Prostate gland (tissue), 2 donors: ENCODE measurements around the gene RBM20.

Source experiments
- POLR2A ChIP-seq: fragments of 450-650 bp; IDR thresholded peaks from one replicate; pipeline ENCODE4 v1.6.1; 2016; ENCODE audit warnings: antibody characterized with exemption, mild to moderate bottlenecking
- POLR2AphosphoS5 ChIP-seq: sonication (generic); formaldehyde crosslinking; IDR thresholded peaks from one replicate; pipeline ENCODE4 v1.6.1; 2017; ENCODE audit warnings: antibody characterized with exemption
- TF ChIP-seq, protein P1 (sequence below), 4 experiments: fragments of 200-600 bp in 2 of 4; fragments of 450-650 bp in 2 of 4; sonication (generic) in 2 of 4; IDR thresholded peaks; 1 replicate in 3 of 4; 2 replicates in 1 of 4; pipeline ENCODE4 v1.5.1; 2016 to 2019; ENCODE audit warnings: antibody characterized with exemption in 4 of 4, mild to moderate bottlenecking in 2 of 4, moderate library complexity in 2 of 4

DNA sequence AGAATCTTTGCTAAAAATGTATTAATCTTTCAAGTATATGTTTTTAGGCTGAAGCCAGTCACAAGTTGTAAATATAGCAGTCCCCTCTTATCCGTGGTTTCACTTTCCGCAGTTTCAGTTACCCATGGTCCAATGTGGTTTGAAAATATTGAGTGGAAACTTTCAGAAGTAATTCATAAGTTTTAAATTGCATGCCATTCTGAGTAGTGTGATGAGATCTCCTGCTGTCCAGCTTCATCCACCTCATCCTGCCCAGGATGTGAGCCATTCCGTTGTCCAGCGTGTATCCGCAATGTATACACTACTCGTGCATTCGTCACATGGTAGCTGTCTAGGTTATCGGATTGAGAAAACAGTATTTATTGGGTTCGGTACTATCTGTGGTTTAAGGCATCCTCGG is 239.8 kb downstream of the RBM20 start:
- TF ChIP-seq, protein P1, sequence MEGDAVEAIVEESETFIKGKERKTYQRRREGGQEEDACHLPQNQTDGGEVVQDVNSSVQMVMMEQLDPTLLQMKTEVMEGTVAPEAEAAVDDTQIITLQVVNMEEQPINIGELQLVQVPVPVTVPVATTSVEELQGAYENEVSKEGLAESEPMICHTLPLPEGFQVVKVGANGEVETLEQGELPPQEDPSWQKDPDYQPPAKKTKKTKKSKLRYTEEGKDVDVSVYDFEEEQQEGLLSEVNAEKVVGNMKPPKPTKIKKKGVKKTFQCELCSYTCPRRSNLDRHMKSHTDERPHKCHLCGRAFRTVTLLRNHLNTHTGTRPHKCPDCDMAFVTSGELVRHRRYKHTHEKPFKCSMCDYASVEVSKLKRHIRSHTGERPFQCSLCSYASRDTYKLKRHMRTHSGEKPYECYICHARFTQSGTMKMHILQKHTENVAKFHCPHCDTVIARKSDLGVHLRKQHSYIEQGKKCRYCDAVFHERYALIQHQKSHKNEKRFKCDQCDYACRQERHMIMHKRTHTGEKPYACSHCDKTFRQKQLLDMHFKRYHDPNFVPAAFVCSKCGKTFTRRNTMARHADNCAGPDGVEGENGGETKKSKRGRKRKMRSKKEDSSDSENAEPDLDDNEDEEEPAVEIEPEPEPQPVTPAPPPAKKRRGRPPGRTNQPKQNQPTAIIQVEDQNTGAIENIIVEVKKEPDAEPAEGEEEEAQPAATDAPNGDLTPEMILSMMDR (IDR thresholded peaks at IDR 0.05): no peak
- no peak for TF ChIP-seq POLR2A
- TF ChIP-seq POLR2AphosphoS5: no peak
